Esophagus muscularis mucosa (tissue), 4 donors: ENCODE measurements around the gene TLE6. TPM values are rescaled to one million over a fixed set of nuclear protein-coding genes. Genes with fewer than 3 reads are reported as not detected.
A peak's percentile ranks its signal among the peaks of the same experiment; 100 is the strongest.

ENCODE experiments used
- DNase-seq: peaks from one replicate; pipeline ENCODE4 v3.0.0-alpha.2; 2017; ENCODE audit errors: extremely low spot score
- H3K27ac ChIP-seq, 4 donors: fragments of 200-600 bp; sonication (generic); replicated peaks in 1 of 4; 1 replicate in 3 of 4; 2 replicates in 1 of 4; pipeline ENCODE4 v1.5.1; 2016 to 2019; ENCODE audit warnings: mild to moderate bottlenecking in 1 of 4
- H3K27me3 ChIP-seq, 4 donors: fragments of 200-600 bp; sonication (generic); one replicate each; pipeline versions ENCODE4 v1.5.1 to v1.6.0; 2016 to 2019
- H3K36me3 ChIP-seq, 4 donors: fragments of 200-600 bp; sonication (generic); one replicate each; pipeline ENCODE4 v1.5.1; 2016 to 2019
- H3K4me1 ChIP-seq, 4 donors: fragments of 200-600 bp; sonication (generic); one replicate each; pipeline ENCODE4 v1.5.1; 2016 to 2019
- H3K4me3 ChIP-seq, 4 donors: fragments of 200-600 bp; sonication (generic); 1 replicate in 2 of 4; 2 replicates in 2 of 4; pipeline ENCODE4 v1.5.1; 2016 to 2019; ENCODE audit warnings: mild to moderate bottlenecking in 4 of 4, moderate library complexity in 1 of 4
- H3K9me3 ChIP-seq, 4 donors: fragments of 200-600 bp; sonication (generic); 1 replicate in 3 of 4; 2 replicates in 1 of 4; pipeline ENCODE4 v1.5.1; 2016 to 2019
- CTCF ChIP-seq, 3 experiments: fragments of 200-600 bp in 2 of 3; fragments of 450-650 bp in 1 of 3; sonication (generic) in 2 of 3; IDR thresholded peaks; one replicate each; pipeline ENCODE4 v1.5.1; 2017 to 2019; ENCODE audit warnings: antibody characterized with exemption in 3 of 3, mild to moderate bottlenecking in 2 of 3, moderate library complexity in 1 of 3
- EP300 ChIP-seq: sonication (generic); formaldehyde crosslinking; IDR thresholded peaks from one replicate; pipeline ENCODE4 v1.6.1; 2017; ENCODE audit warnings: antibody characterized with exemption
- POLR2A ChIP-seq: fragments of 450-650 bp; IDR thresholded peaks from one replicate; pipeline ENCODE4 v1.6.1; 2017; ENCODE audit warnings: antibody characterized with exemption, moderate library complexity, mild to moderate bottlenecking, low read depth
- POLR2AphosphoS5 ChIP-seq, 2 donors: sonication (generic); formaldehyde crosslinking; IDR thresholded peaks; one replicate each; pipeline ENCODE4 v1.6.1; 2017; ENCODE audit warnings: antibody characterized with exemption in 2 of 2
- WGBS: methylation state at CpG from one replicate; pipeline ENCODE4 v1.1.5; 2018; 5-methylcytosine and 5-hydroxymethylcytosine counted together
- intact Hi-C: fragments of 100-400 bp; cut with DNase I; formaldehyde crosslinking; loops from one replicate; pipeline ENCODE4 v1.15.1; 2023
- total RNA-seq, 4 donors: library from RNA; depleted of rRNA; stranded (reverse); fragments of >200 nt; gene quantifications; one replicate each; pipeline versions ENCODE4 v1.1.0 to v1.2.1, GENCODE V29; 2016

Gene TLE6
- total RNA-seq, 4 donors from 2014 or later: 0.75 to 1.2 (median 0.91) TPM; not detected in 1

- TF ChIP-seq POLR2A (no peak), CTCF (IDR thresholded peaks at IDR 0.05) (no peak), EP300 (no peak), POLR2AphosphoS5 (IDR thresholded peaks at IDR 0.05) (no peak)
- WGBS: 79% methylated on average over 10 of the region's 11 CpGs
- Histone ChIP-seq H3K4me3 (no peak overlapping the region), H3K4me1 (peaks cover 23 to 45% (median 31%) of the 10 kb centered on the region in 4 donors), H3K27ac (no peak overlapping the region), H3K9me3 (no peaks in the 10 kb centered on the region), H3K27me3 (no peaks in the 10 kb centered on the region), H3K36me3 (no peaks in the 10 kb centered on the region)
- intact Hi-C loops: no loop called here
- DNase-seq: no peak
Observed at GRCh38 chr19:3033595-3034405, 56.4 kb downstream of the TLE6 start.

DNA sequence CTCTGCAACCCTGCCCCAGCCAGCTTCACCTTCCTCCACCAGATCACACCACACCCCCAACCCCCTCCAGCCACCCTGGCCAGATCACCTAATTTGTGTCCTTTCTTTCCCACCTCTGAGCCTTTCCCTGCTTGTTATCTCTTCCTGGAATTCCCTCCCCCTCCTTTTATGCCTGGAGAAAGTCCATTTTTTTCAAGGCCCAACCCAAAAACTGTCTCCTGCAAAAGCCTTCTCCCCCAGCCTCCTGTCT, 57.0 kb downstream of the TLE6 start:
- Histone ChIP-seq H3K27ac (peak overlapping the region in 3 of 4 donors; percentile 84 to 94 (median 93)), H3K4me1 (peaks cover 22 to 43% (median 30%) of the 10 kb centered on the region in 4 donors), H3K27me3 (no peaks in the 10 kb centered on the region), H3K4me3 (no peak overlapping the region), H3K36me3 (no peaks in the 10 kb centered on the region), H3K9me3 (no peaks in the 10 kb centered on the region)
- TF ChIP-seq CTCF (IDR thresholded peaks at IDR 0.05) (no peak), POLR2A (no peak), POLR2AphosphoS5 (IDR thresholded peaks at IDR 0.05) (no peak), EP300 (no peak)
- intact Hi-C loops: no loop called here
- DNase-seq: no peak

DNA sequence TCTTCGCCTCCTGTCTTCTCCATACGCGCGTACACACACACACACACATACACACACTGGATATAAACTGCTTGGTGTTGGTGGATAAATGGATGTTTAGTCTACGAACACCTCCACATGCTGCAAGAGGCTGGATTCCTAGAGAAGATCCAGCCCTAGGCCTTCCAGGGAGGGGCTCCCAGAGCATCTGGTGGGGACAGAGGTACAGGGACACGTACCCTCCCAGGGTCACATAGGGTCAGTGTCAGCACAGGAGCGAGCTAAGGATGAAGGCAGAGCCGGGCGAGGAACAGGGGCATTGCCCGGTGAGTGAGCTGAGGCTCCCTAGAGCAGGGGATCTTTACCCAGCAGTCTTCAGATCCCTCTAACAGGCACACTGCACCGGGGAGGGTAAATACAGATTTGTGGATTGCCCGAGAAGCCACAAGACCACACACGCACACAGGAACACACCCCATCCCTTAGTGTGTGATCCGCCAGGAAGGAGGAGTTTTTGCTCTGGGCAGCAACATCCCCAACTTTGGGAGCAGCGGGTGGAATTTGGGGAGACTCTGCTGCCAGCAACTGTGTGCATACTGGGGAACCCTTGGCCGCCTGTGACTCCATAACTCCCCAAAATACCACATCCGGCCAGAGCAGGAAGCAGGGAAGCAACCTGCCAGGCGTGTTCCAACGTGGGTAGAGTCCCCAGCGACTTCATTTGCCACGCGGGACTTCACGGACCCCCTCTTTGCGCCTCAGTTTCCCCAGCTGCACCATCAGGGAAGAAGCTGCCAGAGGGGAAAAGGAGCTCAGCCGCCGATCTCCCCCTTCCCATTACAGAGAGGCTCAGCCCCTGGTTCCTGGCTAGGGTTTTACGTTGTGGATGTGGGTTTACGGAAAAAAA, 57.5 kb downstream of the TLE6 start:
- intact Hi-C loops: no loop called here
- WGBS: 10% methylated on average over 18 of the region's 28 CpGs
- no peaks in the 10 kb centered on the region for H3K9me3 ChIP-seq
- no peaks in the 10 kb centered on the region for H3K36me3 ChIP-seq
- no peaks in the 10 kb centered on the region for H3K27me3 ChIP-seq
- H3K27ac ChIP-seq: peak overlapping the region; percentile 84 to 94 (median 93)
- TF ChIP-seq POLR2A: no peak
- TF ChIP-seq CTCF (IDR thresholded peaks at IDR 0.05): no peak
- no peak for TF ChIP-seq POLR2AphosphoS5 (IDR thresholded peaks at IDR 0.05)
- no peak for TF ChIP-seq EP300
- H3K4me1 ChIP-seq: peaks cover 18 to 37% (median 24%) of the 10 kb centered on the region in 4 donors
- H3K4me3 ChIP-seq: peak overlapping the region; percentile 57 to 66 (median 62)
- no peak for DNase-seq

DNA sequence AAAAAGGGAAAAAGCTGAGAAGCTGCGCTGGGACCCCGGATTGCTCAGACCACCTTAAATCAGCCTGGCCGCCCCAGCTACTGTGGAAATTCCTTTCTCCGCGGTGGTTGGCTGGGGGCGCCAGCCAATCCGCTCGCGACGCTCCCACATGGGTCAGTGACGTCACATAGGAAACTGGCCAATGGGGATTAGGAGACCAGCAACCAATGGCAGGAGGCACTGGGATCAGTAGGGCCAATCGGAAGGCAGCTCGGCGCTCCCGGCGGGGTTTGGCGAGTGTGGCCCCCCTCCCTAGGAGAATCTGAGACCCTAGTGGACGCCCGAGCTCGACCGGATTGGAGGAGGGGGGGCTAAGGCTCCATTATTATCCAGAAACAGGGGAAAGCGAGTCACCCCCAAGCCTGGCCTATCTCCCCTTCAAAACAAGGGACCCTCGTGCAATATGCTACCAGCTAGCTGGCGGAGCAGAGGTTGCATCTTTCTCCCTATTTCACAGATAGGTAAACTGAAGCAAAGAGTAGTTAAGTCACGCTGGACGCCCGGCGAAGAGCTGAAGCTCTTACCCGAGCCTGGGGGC, 58.3 kb downstream of the TLE6 start:
- intact Hi-C loops: no loop called here
- Histone ChIP-seq H3K9me3 (no peaks in the 10 kb centered on the region), H3K4me3 (peak overlapping the region; percentile 57 to 66 (median 62)), H3K36me3 (no peaks in the 10 kb centered on the region), H3K4me1 (peaks cover 18 to 36% (median 24%) of the 10 kb centered on the region in 4 donors), H3K27me3 (no peaks in the 10 kb centered on the region), H3K27ac (peak overlapping the region; percentile 84 to 94 (median 93))
- 0% methylated on average over 16 of the region's 29 CpGs for WGBS
- TF ChIP-seq EP300 (no peak), POLR2AphosphoS5 (IDR thresholded peaks at IDR 0.05) (peak; percentile 88 to 89)
- DNase-seq: peak; percentile 100
